SK-N-SH treated with all-trans-retinoic acid at 6 μM for 48 hours (cell line): ENCODE measurements around the gene TFEB.

Experiments
- ATAC-seq: fragments of 200-7000 bp; cut with Tn5 transposase; 3 replicates; pipeline ENCODE4 v1.9.1; 2020; ENCODE audit warnings: mild to moderate bottlenecking, moderate library complexity
- ARNTL ChIP-seq: fragments of 450-650 bp; formaldehyde crosslinking; IDR thresholded peaks from 2 replicates; pipeline ENCODE4 v1.5.0; 2020; ENCODE audit warnings: low read depth, mild to moderate bottlenecking, moderate library complexity, borderline replicate concordance
- BACH2 ChIP-seq: fragments of 250-450 bp; sonication (Bioruptor Pico); IDR thresholded peaks from 2 replicates; pipeline ENCODE4 v1.9.0; 2021; ENCODE audit warnings: mild to moderate bottlenecking, borderline replicate concordance
- CREB5 ChIP-seq: fragments of 250-450 bp; sonication (Bioruptor Pico); IDR thresholded peaks from 2 replicates; pipeline ENCODE4 v1.5.1; 2020; ENCODE audit warnings: low read depth, mild to moderate bottlenecking, moderate library complexity
- CSDC2 ChIP-seq: fragments of 250-450 bp; sonication (Bioruptor Pico); IDR thresholded peaks from 2 replicates; pipeline ENCODE4 v1.5.0; 2020; ENCODE audit warnings: mild to moderate bottlenecking, moderate library complexity
- CSRNP3 ChIP-seq: fragments of 250-450 bp; sonication (Bioruptor Pico); IDR thresholded peaks from 2 replicates; pipeline ENCODE4 v1.5.1; 2021; ENCODE audit warnings: mild to moderate bottlenecking, moderate library complexity
- ESRRG ChIP-seq: fragments of 250-450 bp; sonication (Bioruptor Pico); IDR thresholded peaks from 2 replicates; pipeline ENCODE4 v1.6.1; 2021; ENCODE audit warnings: mild to moderate bottlenecking
- GLIS3 ChIP-seq: fragments of 250-450 bp; sonication (Bioruptor Pico); IDR thresholded peaks from 2 replicates; pipeline ENCODE4 v1.5.0; 2020; ENCODE audit warnings: mild to moderate bottlenecking, moderate library complexity
- ISL1 ChIP-seq: fragments of 250-450 bp; sonication (Bioruptor Pico); IDR thresholded peaks from 2 replicates; pipeline ENCODE4 v2.1.2; 2022; ENCODE audit warnings: mild to moderate bottlenecking, moderate library complexity
- OSR1 ChIP-seq: fragments of 250-450 bp; sonication (Bioruptor Pico); IDR thresholded peaks from 2 replicates; pipeline ENCODE4 v1.8.0; 2022; ENCODE audit warnings: moderate library complexity, mild to moderate bottlenecking, inconsistent platforms
- PATZ1 ChIP-seq: fragments of 250-450 bp; sonication (Bioruptor Pico); IDR thresholded peaks from 2 replicates; pipeline ENCODE4 v1.8.0; 2020; ENCODE audit warnings: mild to moderate bottlenecking, moderate library complexity, borderline replicate concordance
- POU6F1 ChIP-seq: fragments of 250-450 bp; sonication (Bioruptor Pico); IDR thresholded peaks from 2 replicates; pipeline ENCODE4 v1.8.0; 2021; ENCODE audit warnings: low read depth, mild to moderate bottlenecking, moderate library complexity, borderline replicate concordance
- PPARA ChIP-seq: fragments of 250-450 bp; sonication (Bioruptor Pico); IDR thresholded peaks from 2 replicates; pipeline ENCODE4 v1.5.0; 2020; ENCODE audit warnings: mild to moderate bottlenecking, borderline replicate concordance
- RARB ChIP-seq: fragments of 250-450 bp; sonication (Bioruptor Pico); IDR thresholded peaks from 2 replicates; pipeline ENCODE4 v1.8.0; 2021; ENCODE audit warnings: mild to moderate bottlenecking, moderate library complexity
- SNAI2 ChIP-seq: fragments of 250-450 bp; sonication (Bioruptor Pico); IDR thresholded peaks from 2 replicates; pipeline ENCODE4 v1.5.0; 2020; ENCODE audit warnings: mild to moderate bottlenecking, moderate library complexity
- TCF4 ChIP-seq: fragments of 250-450 bp; sonication (Bioruptor Pico); IDR thresholded peaks from 2 replicates; pipeline ENCODE4 v1.8.0; 2021; ENCODE audit warnings: mild to moderate bottlenecking, moderate library complexity, borderline replicate concordance
- TSHZ2 ChIP-seq: fragments of 250-450 bp; sonication (Bioruptor Pico); IDR thresholded peaks from 2 replicates; pipeline ENCODE4 v1.5.0; 2020; ENCODE audit warnings: mild to moderate bottlenecking, moderate library complexity
- ZC3H10 ChIP-seq: fragments of 250-450 bp; sonication (Bioruptor Pico); IDR thresholded peaks from 2 replicates; pipeline ENCODE4 v1.5.1; 2021; ENCODE audit warnings: mild to moderate bottlenecking, moderate library complexity
- ZFP3 ChIP-seq: fragments of 250-450 bp; sonication (Bioruptor Pico); IDR thresholded peaks from 2 replicates; pipeline ENCODE4 v1.5.0; 2020; ENCODE audit warnings: mild to moderate bottlenecking, moderate library complexity
- ZFP30 ChIP-seq: fragments of 450-650 bp; formaldehyde crosslinking; IDR thresholded peaks from 2 replicates; pipeline ENCODE4 v1.5.0; 2022; ENCODE audit warnings: mild to moderate bottlenecking, moderate library complexity
- ZNF565 ChIP-seq: fragments of 450-650 bp; formaldehyde crosslinking; conservative IDR thresholded peaks from 2 replicates; pipeline ENCODE4 v1.5.0; 2020; ENCODE audit warnings: low read depth, mild to moderate bottlenecking, moderate library complexity
- ZNF70 ChIP-seq: fragments of 450-650 bp; formaldehyde crosslinking; IDR thresholded peaks from 2 replicates; pipeline ENCODE4 v1.5.0; 2020; ENCODE audit warnings: mild to moderate bottlenecking, moderate library complexity

Gene TFEB

GRCh38 chr6:41771058-41771983 is 35.9 kb upstream of the TFEB start:
- no peak for ATAC-seq
- no peak for TF ChIP-seq CSDC2 (CRISPR knock-in tag)
- TF ChIP-seq PPARA: no peak
- no peak for TF ChIP-seq ZFP30 (CRISPR knock-in tag)
- no peak for TF ChIP-seq SNAI2 (CRISPR knock-in tag)
- TF ChIP-seq GLIS3 (CRISPR knock-in tag): no peak
- TF ChIP-seq ZNF565 (CRISPR knock-in tag): no peak
- no peak for TF ChIP-seq ESRRG
- no peak for TF ChIP-seq ARNTL (CRISPR knock-in tag)
- TF ChIP-seq ISL1 (CRISPR knock-in tag): no peak
- TF ChIP-seq POU6F1 (CRISPR knock-in tag): no peak
- TF ChIP-seq OSR1 (CRISPR knock-in tag): no peak
- TF ChIP-seq BACH2 (CRISPR knock-in tag): no peak
- no peak for TF ChIP-seq TCF4 (CRISPR knock-in tag)
- TF ChIP-seq PATZ1 (CRISPR knock-in tag): no peak
- TF ChIP-seq CSRNP3 (CRISPR knock-in tag): no peak

- ATAC-seq: no peak
- TF ChIP-seq SNAI2 (CRISPR knock-in tag) (no peak), CSRNP3 (CRISPR knock-in tag) (no peak)
- TF ChIP-seq, all 23 proteins: peak for 0
These were observed 35.1 kb upstream of the TFEB start for GRCh38 chr6:41770381-41771057.

GRCh38 chr6:41769376-41769775 is 34.0 kb upstream of the TFEB start:
- no peak for ATAC-seq
- TF ChIP-seq OSR1 (CRISPR knock-in tag): no peak
- TF ChIP-seq ZFP30 (CRISPR knock-in tag): no peak
- no peak for TF ChIP-seq ISL1 (CRISPR knock-in tag)
- TF ChIP-seq PATZ1 (CRISPR knock-in tag): no peak
- TF ChIP-seq ZNF70 (CRISPR knock-in tag): no peak
- TF ChIP-seq BACH2 (CRISPR knock-in tag): no peak
- TF ChIP-seq CREB5: no peak
- TF ChIP-seq SNAI2 (CRISPR knock-in tag): no peak
- no peak for TF ChIP-seq RARB
- TF ChIP-seq TSHZ2 (CRISPR knock-in tag): no peak
- TF ChIP-seq ZC3H10 (CRISPR knock-in tag): no peak
- no peak for TF ChIP-seq CSRNP3 (CRISPR knock-in tag)
- no peak for TF ChIP-seq ZFP3
